Progenitor cell of endocrine pancreas (in vitro differentiated cells): ENCODE measurements around the gene SLC4A3. TPM values are rescaled to one million over a fixed set of nuclear protein-coding genes. Genes with fewer than 3 reads are reported as not detected.

Experiments used
- DNase-seq: peaks from one replicate; pipeline ENCODE4 v3.0.0; 2021; ENCODE audit warnings: low spot score; ENCODE audit not compliant: unreplicated experiment
- H3K27ac Mint-ChIP-seq: 2 replicates; pipeline ENCODE4 v1.8.0; 2021; ENCODE audit warnings: mild to moderate bottlenecking, moderate library complexity, mixed read lengths
- H3K27me3 Mint-ChIP-seq: 2 replicates; pipeline ENCODE4 v1.8.0; 2021; ENCODE audit warnings: mixed read lengths
- H3K36me3 Mint-ChIP-seq: 2 replicates; pipeline ENCODE4 v1.8.0; 2022; ENCODE audit warnings: mixed read lengths; ENCODE audit not compliant: insufficient read depth
- H3K4me1 Mint-ChIP-seq: 2 replicates; pipeline ENCODE4 v1.8.0; 2021; ENCODE audit warnings: low read depth, mixed read lengths
- H3K4me3 Mint-ChIP-seq: 2 replicates; pipeline ENCODE4 v1.8.0; 2021; ENCODE audit warnings: low read depth, mild to moderate bottlenecking, moderate library complexity, mixed read lengths
- H3K9me3 Mint-ChIP-seq: 2 replicates; pipeline ENCODE4 v1.8.0; 2021; ENCODE audit warnings: low read depth, mixed read lengths
- total RNA-seq: library from RNA; stranded (reverse); gene quantifications from 2 replicates; pipeline ENCODE4 v1.2.1, GENCODE V29; 2021
- TF ChIP-seq, protein P1 (sequence below): fragments of 200-600 bp; sonication (generic); IDR thresholded peaks from one replicate; pipeline ENCODE4 v1.5.0; 2021; ENCODE audit warnings: antibody characterized with exemption, mild to moderate bottlenecking; ENCODE audit not compliant: unreplicated experiment

The SLC4A3 gene
- total RNA-seq, 1 donor from 2014 or later, result 17.0 TPM

DNA sequence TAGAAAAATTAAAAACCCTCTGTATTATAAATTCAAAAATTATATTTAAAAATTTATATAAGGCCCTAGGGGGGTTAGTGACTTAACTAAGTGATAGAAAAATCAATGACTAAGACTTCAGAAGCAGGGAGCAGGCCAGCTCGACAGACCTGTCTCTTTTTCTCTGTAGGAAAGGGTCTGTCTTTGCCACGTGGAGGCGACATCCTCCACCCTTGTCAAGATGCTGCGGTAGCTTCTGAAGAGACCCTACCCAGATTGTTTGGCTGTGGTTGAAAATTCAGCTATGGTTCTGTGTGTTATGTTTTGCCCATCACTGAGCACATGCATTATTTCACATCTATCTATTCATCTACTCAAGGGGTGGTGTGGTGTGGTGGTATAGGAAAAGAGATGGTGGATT lies 8.2 kb upstream of the SLC4A3 start:
- H3K36me3 Mint-ChIP-seq, result peaks cover 6% of the 10 kb centered on the region
- H3K9me3 Mint-ChIP-seq, result no peaks in the 10 kb centered on the region
- no peak overlapping the region for H3K4me3 Mint-ChIP-seq
- DNase-seq, result no peak
- no peak overlapping the region for H3K27ac Mint-ChIP-seq
- TF ChIP-seq, protein P1, sequence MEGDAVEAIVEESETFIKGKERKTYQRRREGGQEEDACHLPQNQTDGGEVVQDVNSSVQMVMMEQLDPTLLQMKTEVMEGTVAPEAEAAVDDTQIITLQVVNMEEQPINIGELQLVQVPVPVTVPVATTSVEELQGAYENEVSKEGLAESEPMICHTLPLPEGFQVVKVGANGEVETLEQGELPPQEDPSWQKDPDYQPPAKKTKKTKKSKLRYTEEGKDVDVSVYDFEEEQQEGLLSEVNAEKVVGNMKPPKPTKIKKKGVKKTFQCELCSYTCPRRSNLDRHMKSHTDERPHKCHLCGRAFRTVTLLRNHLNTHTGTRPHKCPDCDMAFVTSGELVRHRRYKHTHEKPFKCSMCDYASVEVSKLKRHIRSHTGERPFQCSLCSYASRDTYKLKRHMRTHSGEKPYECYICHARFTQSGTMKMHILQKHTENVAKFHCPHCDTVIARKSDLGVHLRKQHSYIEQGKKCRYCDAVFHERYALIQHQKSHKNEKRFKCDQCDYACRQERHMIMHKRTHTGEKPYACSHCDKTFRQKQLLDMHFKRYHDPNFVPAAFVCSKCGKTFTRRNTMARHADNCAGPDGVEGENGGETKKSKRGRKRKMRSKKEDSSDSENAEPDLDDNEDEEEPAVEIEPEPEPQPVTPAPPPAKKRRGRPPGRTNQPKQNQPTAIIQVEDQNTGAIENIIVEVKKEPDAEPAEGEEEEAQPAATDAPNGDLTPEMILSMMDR, result peak; percentile 31
- H3K27me3 Mint-ChIP-seq, result peaks cover 25% of the 10 kb centered on the region
- peaks cover 12% of the 10 kb centered on the region for H3K4me1 Mint-ChIP-seq

DNA sequence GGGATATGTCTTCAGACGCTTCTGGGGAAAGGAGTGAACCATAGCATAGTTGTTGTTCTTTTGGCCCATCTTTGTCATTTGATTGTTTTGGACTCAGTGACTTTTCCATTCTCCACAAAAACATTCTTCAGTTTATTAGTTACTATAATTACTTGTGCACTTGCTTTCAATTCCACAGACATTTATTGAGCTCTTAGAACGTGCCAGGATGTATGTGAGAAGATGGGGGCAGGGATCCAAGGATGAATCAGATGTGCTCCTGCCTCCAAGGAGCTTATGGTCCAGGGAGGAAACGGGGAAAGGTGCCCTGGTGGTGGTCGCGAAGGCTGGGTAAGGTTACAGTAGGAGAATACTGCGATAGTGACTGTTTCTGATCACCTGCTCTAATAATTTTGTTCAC lies 6.9 kb upstream of the SLC4A3 start:
- TF ChIP-seq, protein P1, result no peak
- Mint-ChIP-seq H3K4me1 (peaks cover 12% of the 10 kb centered on the region), H3K27me3 (peaks cover 33% of the 10 kb centered on the region), H3K4me3 (no peak overlapping the region), H3K9me3 (no peaks in the 10 kb centered on the region), H3K27ac (no peak overlapping the region), H3K36me3 (no peaks in the 10 kb centered on the region)
- no peak for DNase-seq

DNA sequence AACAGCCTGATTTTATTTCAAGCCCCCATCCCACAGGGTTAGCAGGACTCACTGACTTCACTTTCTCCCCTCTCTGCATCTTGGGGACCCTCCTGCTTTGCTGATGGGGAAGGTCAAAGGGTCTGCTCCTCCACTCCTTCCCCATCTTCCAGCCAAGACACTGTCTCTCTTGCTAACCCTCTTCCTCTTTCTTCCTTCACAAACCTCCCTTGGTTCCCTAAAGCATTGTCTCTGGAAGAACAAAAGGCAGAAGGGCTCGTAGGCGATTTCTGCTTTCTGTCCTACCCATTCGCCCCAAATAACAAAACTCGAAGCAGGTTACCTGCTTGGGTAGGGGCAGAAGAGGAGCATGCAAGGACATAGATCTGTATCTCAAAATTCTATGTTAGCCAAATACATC lies 5.5 kb upstream of the SLC4A3 start:
- Mint-ChIP-seq H3K27me3 (peaks cover 40% of the 10 kb centered on the region), H3K36me3 (no peaks in the 10 kb centered on the region)

DNA sequence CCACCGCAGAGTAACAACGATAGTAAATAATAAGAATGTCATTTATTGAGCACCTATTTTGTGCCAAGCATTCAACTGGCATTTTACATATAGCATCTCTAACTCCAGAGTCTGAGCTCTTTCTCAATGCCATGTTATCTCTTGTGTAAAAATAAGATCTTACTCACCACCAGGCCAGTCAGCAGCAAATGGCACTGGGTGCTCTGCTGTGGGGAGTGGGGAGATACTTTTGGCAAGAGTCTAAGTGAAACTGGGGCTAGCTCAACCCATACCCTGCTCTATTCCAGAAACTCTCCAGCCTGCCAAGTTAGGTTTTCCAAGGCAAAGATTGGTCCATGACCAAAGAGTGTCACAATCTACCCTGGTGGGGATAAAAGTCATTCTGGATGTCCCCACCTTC lies 5.0 kb upstream of the SLC4A3 start:
- no peak overlapping the region for H3K4me3 Mint-ChIP-seq
- H3K36me3 Mint-ChIP-seq, result no peaks in the 10 kb centered on the region
- no peak for DNase-seq
- H3K27ac Mint-ChIP-seq, result no peak overlapping the region
- H3K4me1 Mint-ChIP-seq, result peaks cover 18% of the 10 kb centered on the region
- peaks cover 40% of the 10 kb centered on the region for H3K27me3 Mint-ChIP-seq
- no peaks in the 10 kb centered on the region for H3K9me3 Mint-ChIP-seq
- TF ChIP-seq, protein P1, result no peak

More for the DNA sequence above, 5.5 kb upstream of the SLC4A3 start:
- TF ChIP-seq, protein P1, result no peak
- Mint-ChIP-seq H3K4me1 (peaks cover 16% of the 10 kb centered on the region), H3K27ac (no peak overlapping the region), H3K4me3 (no peak overlapping the region), H3K9me3 (no peaks in the 10 kb centered on the region)
- DNase-seq, result no peak

DNA sequence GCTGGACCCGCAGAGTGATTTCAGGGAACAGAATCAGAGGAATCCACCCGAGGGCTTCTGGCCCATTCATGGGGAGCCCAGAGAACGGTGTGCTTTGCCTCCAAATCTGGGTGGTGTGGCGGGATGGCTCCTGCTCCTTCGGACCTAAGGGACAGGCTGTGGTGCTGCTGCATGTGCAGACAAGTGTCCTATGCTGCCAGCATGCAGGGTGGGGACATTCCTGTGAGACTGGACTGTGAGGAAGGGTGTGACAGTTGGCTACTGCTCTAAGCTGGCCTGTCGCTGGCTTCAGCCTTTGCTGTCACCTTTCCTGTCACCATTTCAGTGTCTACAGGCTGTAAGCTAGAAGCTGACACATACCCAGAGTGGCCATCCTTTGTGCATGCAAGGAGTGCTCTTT lies 2.9 kb upstream of the SLC4A3 start:
- Mint-ChIP-seq H3K27me3 (peaks cover 40% of the 10 kb centered on the region), H3K36me3 (no peaks in the 10 kb centered on the region), H3K4me3 (no peak overlapping the region), H3K27ac (no peak overlapping the region), H3K9me3 (no peaks in the 10 kb centered on the region), H3K4me1 (peaks cover 6% of the 10 kb centered on the region)
- TF ChIP-seq, protein P1, result no peak
- DNase-seq, result no peak
